GM12878 (cell line): ENCODE measurements around the gene CCDC51. TPM values are rescaled to one million over a fixed set of nuclear protein-coding genes. Genes with fewer than 3 reads are reported as not detected.

ENCODE experiments used
- CHD2 ChIP-seq: IDR thresholded peaks from 2 replicates; pipeline ENCODE4 v1.6.1; 2011; ENCODE audit warnings: low read depth, low read length, improper control_type of control experiment, borderline replicate concordance
- CREB1 ChIP-seq: IDR thresholded peaks from 2 replicates; pipeline ENCODE4 v1.6.1; 2012; ENCODE audit warnings: low read depth, mild to moderate bottlenecking, inconsistent platforms
- ESRRA ChIP-seq: IDR thresholded peaks from 2 replicates; pipeline ENCODE4 v1.6.1; 2012; ENCODE audit warnings: mild to moderate bottlenecking, low read length, improper control_type of control experiment
- NFIC ChIP-seq: IDR thresholded peaks from 2 replicates; pipeline ENCODE4 v1.6.1; 2012; ENCODE audit warnings: low read depth, mild to moderate bottlenecking, inconsistent platforms, low read length, moderate library complexity
- NFYA ChIP-seq: IDR thresholded peaks from 2 replicates; pipeline ENCODE4 v1.6.1; 2011; ENCODE audit warnings: low read depth, mild to moderate bottlenecking, low read length, improper control_type of control experiment, borderline replicate concordance
- PKNOX1 ChIP-seq: fragments of 450-650 bp; IDR thresholded peaks from 2 replicates; pipeline ENCODE4 v1.6.1; 2016; ENCODE audit warnings: mild to moderate bottlenecking
- POU2F2 ChIP-seq: IDR thresholded peaks from 3 replicates; pipeline ENCODE4 v1.6.1; 2011; ENCODE audit warnings: low read depth, mild to moderate bottlenecking, low read length, borderline replicate concordance
- SPI1 ChIP-seq: IDR thresholded peaks from 2 replicates; pipeline ENCODE4 v1.6.1; 2011; ENCODE audit warnings: low read depth, mild to moderate bottlenecking, low read length, moderate library complexity, borderline replicate concordance; ENCODE audit not compliant: insufficient read depth
- ZBTB33 ChIP-seq: fragments of 450-650 bp; IDR thresholded peaks from 2 replicates; pipeline ENCODE4 v1.6.1; 2017; ENCODE audit warnings: mild to moderate bottlenecking
- ZBTB4 ChIP-seq: fragments of 450-650 bp; formaldehyde crosslinking; IDR thresholded peaks from 2 replicates; pipeline ENCODE4 v1.4.0; 2022; ENCODE audit warnings: mild to moderate bottlenecking, moderate library complexity
- polyA plus RNA-seq, 11 experiments: library from polyadenylated mRNA; depleted of rRNA in 4 of 11; unstranded in 6 of 11; stranded (reverse) in 5 of 11; fragments of >200 nt; fragmentation: Nextera tagmentation in 4 of 11; fragmentation: Illumina TruSeq in 1 of 11; extraction: Ambion mirVana in 4 of 11; extraction: Trizol in 1 of 11; gene quantifications; 1 replicate in 1 of 11; 2 replicates in 10 of 11; pipeline versions ENCODE4 v1.2.1 to v1.2.3, GENCODE V29; 2011 to 2016; ENCODE audit warnings: inconsistent platforms in 2 of 11, missing spikeins in 2 of 11, low read depth in 1 of 11
- total RNA-seq, 4 experiments: library from RNA; depleted of rRNA in 3 of 4; stranded (reverse); fragments of >200 nt in 3 of 4; fragmentation: Illumina TruSeq in 1 of 4; extraction: Trizol in 1 of 4; gene quantifications; 2 replicates each; pipeline versions ENCODE4 v1.2.1 to v1.2.3, GENCODE V29; 2013 to 2021

CCDC51 gene
- total and polyA plus RNA-seq, 10 of the 15 experiments (the other 5 are each of a cell fraction or from before 2014, with no cell fraction given), result 10.6 to 54.9 (median 28.5) TPM

GRCh38 chr3:48439820-48440589, at the start of gene CCDC51, which contains the start of gene TMA7 (continued):
- no peak for TF ChIP-seq ESRRA
- TF ChIP-seq ZBTB33, result no peak
- TF ChIP-seq PKNOX1, result peak; percentile 94
- peak; percentile 84 for TF ChIP-seq CHD2
- no peak for TF ChIP-seq SPI1
- TF ChIP-seq ZBTB4 (CRISPR knock-in tag), result no peak
- no peak for TF ChIP-seq NFYA
- TF ChIP-seq POU2F2, result peak; percentile 7; the same call in 2 of the 3 replicates
- peak; percentile 93 for TF ChIP-seq CREB1
- no peak for TF ChIP-seq NFIC
- TF ChIP-seq, all 136 proteins: peak for 59
